Measurements from ENCODE around the gene NAPG.
"Not testable (repeated sequence)": the region's sequence is repeated elsewhere in the genome, so short reads cannot be mapped to it uniquely, and the experiment has no call there.

The NAPG gene

DNA sequence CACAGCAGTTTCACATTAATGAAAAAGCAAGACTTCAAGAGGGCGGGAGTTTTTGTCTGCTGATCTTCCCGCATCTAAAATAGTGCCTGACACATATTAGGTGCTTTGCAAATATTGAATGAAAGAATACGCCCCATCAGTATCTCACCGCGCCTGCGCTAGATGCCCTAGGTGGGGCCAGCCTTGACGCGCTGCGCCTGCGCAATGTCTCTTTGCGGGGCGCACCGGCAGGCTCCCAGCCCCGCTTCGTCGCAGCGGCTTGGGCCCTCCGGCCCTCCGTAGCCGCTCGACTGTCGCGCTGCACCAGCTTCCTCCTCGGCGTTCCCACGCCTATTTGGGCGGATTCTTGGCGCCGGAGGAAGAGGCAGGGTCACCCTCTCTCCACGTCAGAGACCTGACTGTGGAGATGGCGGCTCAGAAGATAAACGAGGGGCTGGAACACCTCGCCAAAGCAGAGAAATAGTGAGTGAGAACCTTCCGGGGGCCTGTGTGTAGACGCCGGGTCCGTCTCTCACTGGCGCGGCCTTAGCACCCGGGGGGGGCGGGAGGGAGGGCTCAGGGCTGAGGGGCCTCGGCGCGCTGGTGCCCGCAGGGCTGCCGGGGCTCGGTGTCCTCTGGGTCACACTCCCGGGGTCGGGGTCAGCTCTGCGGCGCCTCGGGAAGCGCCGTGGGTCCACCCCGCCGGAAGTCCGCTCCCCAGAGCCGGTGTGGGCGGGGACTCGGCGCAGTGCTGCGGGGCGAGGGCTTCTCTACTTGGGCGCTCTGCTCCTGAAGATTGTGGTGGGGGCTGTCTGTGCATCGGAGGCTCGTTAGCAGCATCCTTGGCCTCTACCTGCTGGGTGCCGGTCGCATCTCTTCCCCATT lies at the start of gene NAPG:
TSS of gene NAPG (plus strand) at position 331 of the 864 bp plus-strand sequence. CDS start at position 407, 76 bp downstream.
- peak; percentile 93 for DNase-seq (ENCODE audit: low spot score)

- DNase-seq (ENCODE audit: low spot score): no peak
These were observed 49.5 kb upstream of the NAPG start for GRCh38 chr18:10476338-10476791.

DNA sequence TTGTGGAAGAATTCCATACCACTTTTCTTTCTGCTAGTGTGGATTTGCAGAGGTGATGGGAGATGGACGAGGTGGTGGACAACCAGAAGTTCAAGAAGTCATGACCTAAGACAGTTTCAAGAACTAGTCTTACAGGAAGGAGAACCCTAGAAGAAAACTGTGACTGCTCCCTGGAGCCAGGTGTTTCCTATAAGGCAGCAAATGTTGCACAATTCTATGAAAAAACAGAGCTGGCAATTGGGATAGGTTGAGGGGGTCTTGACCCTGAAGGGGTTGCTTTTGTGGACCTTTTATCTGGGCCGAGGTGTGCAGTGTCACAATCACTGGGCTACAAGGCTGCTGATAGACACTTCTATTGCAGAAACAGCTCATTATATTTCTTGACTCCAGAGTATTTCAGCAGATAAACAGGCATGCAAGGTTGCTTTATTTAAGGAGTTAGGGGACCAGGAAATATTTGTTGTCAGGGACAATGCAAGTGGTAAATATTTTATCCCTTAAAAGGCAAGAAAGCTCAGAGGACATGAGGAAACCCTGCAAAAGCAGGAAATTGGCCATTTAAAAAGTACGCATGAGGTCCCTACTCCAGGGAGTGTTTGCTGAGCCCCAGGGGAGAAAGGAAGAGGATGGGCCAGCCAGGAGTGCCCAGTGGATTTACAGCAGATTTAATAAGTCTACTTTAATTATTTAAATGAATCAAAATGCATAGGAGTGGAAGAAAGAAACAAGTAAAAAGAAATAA lies 48.5 kb upstream of the NAPG start:
- no peak for DNase-seq (ENCODE audit: low spot score)

GRCh38 chr18:10477863-10478260 lies 48.0 kb upstream of the NAPG start:
- no peak for DNase-seq (ENCODE audit: low spot score)

DNA sequence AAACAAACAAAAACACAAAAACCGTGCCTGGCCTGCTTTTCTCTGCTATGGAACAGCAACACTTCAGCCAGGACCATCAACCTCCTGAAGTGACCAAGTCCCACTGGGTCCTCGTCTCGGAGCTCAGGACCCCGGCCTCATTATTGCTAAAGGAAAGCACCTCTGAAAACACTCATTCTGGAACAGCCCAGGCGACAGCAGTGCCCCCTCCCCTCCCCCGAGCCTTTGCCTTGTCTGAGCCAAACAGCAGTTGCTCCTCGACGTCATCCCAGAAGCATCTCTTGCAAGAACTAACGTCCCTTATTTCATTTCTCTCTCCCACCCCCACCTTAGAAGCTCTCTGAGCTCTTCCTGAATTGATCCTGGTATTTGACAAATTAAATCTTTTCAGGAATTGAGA lies 44.0 kb upstream of the NAPG start:
- DNase-seq (ENCODE audit: low spot score): no peak

GRCh38 chr18:10482363-10482984 lies 43.4 kb upstream of the NAPG start:
- no peak for DNase-seq (ENCODE audit: low spot score)

- no peak for DNase-seq (ENCODE audit: low spot score)
These were observed 42.6 kb upstream of the NAPG start for GRCh38 chr18:10482985-10483949.

DNA sequence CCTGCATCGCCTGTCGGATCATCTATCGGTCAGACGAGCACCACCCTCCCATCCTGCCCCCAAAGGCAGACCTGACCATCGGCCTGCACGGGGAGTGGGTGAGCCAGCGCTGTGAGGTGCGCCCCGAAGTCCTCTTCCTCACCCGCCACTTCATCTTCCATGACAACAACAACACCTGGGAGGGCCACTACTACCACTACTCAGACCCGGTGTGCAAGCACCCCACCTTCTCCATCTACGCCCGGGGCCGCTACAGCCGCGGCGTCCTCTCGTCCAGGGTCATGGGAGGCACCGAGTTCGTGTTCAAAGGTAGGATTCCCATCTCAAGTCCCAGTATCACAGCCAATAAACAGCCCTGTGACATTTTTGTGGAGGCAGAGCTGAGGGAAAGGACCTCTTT lies 40.4 kb upstream of the NAPG start:
- DNase-seq (ENCODE audit: low spot score): no peak

DNA sequence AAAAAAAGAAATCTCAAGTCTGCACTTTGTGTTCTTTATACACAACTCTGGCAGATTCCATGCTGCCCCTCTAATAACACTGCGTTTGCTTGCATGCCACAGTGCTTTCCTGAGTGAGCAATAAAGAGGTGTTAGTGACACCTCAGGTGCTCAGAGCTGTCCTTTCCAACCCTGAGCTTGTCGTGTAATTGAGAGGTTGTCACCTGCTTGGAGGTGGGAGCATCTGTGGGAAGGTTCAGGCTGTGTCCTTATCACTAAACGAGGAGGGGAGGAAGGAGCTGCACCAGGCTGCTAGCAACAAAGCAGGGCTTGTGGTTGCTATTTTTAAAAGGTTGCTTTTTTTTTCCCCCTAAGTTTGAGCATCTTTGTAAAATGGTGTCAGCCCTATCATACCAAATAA lies 39.5 kb upstream of the NAPG start:
- no peak for DNase-seq (ENCODE audit: low spot score)

DNA sequence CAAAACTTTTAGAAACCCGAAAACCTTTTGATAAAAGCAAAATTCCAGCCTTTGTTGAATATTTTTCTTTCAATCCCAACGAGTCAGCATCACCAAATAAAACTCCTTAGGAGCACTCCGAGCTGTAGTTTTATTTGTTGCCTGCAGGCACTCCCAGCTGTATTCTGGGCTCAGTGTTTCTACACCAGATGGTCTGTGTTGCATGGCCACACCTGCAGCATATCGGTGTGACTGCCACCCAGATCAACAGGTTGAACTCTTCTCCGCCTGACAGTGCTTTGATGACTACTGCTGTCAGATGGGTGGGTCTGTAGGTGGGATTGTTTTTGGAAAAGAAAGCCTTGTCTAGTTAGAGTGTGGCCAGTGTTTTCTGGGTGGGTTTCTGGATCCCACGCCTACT lies 38.7 kb upstream of the NAPG start:
- no peak for DNase-seq (ENCODE audit: low spot score)

- DNase-seq (ENCODE audit: low spot score): no peak
These were observed 37.8 kb upstream of the NAPG start for GRCh38 chr18:10488017-10488416.

DNA sequence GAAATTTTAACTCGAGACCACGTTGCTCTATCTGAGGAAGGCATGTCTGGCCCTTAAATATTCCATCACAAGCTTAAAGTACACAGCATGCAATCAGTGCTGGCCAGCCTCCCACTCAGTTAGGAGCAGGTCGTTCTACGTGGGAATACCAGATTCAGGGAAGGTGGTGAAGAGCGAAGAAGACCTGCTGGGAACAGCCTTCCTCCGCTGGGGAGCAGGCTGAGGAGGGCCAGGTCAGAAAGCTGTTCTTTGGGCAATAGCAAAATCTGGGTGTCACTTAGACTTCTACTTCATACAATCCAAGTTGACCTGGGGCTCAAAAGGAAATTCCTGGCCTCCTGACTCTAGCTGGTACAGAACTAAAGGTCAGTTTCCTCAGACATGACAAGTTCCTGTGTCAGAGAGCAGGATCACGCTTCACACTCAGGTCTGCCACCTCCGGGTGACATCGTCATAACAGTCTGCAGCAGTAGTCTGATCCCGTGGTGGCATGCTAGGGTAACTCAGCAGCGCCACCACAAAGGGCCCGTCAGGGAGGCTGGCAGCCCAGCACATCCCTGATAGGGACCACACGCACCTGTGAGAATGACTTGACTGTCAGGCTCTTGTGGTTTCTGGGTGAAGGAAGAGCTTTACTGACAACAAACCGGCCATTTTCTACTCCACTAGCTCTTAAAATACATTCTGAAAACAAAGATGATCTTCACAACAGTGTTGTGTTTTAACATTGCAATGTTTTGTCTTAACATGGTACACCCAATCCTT lies 35.2 kb upstream of the NAPG start:
- no peak for DNase-seq (ENCODE audit: low spot score)

DNA sequence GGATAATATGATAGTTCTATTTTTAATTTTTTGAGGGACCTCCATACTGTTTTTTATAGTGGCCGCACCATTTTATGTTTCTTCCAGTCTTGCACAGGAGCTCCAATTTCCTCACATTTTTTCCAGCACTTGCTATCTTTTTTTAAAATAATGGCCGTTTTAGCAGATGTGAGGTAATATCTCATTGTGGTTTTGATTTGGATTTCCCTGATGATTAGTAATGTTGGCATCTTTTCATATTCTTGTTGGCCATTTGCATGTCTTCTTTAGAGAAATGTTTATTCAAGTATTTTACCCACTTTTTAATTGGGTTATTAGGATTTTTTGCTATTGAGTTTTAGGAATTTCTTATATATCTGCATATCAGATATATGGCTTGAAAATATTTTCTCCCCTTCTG lies 29.9 kb upstream of the NAPG start:
- no peak for DNase-seq (ENCODE audit: low spot score)

GRCh38 chr18:10497206-10497749 lies 28.5 kb upstream of the NAPG start:
- DNase-seq (ENCODE audit: low spot score): no peak

GRCh38 chr18:10499230-10499629 lies 26.6 kb upstream of the NAPG start:
- DNase-seq (ENCODE audit: low spot score): no peak

DNA sequence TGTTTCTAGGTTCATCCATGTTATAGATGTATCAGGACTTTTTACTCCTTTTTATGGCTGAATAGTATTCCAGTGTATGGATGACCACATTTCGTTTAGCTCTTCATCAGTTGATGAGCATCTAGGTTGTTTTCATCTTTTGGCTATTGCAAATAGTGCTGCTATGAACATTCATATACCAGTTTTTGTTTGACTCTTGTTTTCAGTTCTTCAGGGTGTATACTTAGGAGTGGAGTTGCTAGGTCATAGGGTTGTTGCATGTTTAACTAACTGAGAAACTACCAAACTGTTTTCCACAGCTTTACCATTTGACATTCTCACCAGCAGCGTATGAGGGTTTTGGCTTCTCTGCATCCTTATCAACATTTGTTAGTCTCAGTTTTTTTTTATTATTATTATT lies 25.8 kb upstream of the NAPG start:
- DNase-seq (ENCODE audit: low spot score): no peak

GRCh38 chr18:10504723-10505122 lies 21.1 kb upstream of the NAPG start:
- DNase-seq (ENCODE audit: low spot score): no peak

DNA sequence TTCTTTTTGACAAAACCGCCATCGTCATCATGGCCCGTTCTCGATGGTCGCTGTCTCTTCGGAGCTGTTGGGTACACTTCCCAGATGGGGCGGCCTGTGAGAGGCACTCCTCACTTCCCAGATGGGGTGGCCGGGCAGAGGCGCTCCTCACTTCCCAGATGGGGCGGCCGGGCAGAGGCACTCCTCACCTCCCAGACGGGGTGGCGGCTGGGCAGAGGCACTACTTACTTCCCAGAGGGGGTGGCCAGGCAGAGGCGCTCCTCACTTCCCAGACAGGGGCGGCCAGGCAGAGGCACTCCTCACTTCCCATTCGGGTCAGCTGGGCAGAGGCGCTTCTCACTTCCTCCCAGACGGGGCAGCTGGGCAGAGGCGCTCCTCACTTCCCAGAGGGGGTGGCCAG lies 19.9 kb upstream of the NAPG start:
- DNase-seq (ENCODE audit: low spot score): not testable (repeated sequence)

DNA sequence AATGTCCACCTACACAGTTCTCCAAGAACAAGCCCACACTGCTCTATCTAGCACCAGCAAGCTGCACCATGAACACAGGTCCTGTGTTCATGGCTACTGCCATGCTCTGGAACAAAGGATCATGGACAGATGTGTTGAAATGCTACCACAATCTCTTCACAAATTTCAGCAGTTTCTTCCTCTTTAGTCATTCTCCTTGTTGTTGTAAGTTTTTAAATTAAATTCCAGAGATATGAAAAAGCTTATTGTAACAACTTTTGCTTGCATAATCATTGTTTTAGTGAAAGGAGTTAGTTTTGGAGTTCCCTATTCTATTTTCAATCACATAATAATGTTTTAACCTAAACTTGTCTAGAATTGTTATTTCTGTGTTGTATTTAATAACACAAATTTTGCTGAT lies 17.2 kb upstream of the NAPG start:
- no peak for DNase-seq (ENCODE audit: low spot score)

DNA sequence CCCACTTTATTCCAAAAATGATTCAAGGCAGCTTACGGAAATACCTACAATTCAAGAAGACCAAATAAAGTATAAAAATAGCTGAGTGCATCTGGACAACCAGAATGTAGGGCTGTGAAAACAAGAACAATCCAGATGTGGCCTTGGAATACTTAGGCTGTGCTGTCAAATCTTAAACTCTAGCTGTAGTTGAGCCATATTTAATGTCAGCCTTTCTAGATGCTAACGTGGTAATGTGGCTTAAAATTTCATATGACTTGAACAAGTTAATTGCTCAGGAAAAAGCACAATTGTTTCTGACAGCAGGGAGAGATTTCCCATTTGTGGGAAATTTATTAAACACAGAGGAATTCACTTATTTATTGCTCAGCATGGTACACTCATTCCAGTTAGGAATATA lies 14.6 kb upstream of the NAPG start:
- no peak for DNase-seq (ENCODE audit: low spot score)

DNA sequence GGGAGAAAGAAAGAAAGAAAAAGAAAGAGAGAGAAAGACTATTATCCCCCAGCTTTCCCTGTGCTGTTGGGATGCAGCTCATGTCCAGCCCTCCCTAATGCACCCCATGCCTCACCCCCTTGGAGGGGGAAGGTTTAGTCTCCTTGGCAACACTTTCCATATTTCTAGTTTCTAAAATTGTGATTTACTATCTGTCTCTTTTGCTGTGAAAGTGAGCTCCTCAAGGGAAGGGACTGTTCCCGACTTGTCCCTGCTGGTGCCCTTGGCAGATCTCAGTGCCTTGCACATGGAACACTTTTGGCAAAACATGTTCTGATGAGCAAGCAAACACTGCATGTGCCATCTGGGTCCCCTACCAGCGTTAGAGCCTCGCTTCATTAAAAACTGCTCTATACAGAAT lies 11.7 kb upstream of the NAPG start:
- DNase-seq (ENCODE audit: low spot score): no peak
